HG02610 (cell line): Measurements from ENCODE around the gene PTGR1.
"Not testable (repeated sequence)": the region's sequence is repeated elsewhere in the genome, so short reads cannot be mapped to it uniquely, and the experiment has no call there.

Experiments
- ATAC-seq: cut with Tn5 transposase; IDR thresholded peaks from one replicate; pipeline ENCODE4 v1.9.1; 2021; ENCODE audit warnings: mild to moderate bottlenecking, moderate library complexity; ENCODE audit not compliant: unreplicated experiment

PTGR1 gene

DNA sequence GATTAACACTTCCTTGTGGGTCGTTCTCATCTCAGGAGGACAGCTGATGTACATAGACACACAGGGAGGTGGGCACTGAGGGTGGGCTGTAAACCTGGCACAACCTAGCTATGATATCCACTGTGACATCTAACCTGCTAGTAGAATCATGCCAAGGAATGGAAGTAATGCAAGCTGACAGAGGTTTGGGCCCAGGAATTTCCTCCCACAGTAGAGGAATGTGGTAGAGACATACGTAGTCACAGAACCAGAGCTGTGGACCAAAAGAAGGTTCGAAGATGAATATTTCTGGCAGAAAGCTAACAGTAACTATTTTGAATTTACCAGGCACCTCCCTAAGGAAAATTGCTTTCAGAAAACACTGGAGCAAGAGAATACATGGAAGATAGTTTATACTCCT lies 16.5 kb upstream of the PTGR1 start:
- ATAC-seq, result no peak

DNA sequence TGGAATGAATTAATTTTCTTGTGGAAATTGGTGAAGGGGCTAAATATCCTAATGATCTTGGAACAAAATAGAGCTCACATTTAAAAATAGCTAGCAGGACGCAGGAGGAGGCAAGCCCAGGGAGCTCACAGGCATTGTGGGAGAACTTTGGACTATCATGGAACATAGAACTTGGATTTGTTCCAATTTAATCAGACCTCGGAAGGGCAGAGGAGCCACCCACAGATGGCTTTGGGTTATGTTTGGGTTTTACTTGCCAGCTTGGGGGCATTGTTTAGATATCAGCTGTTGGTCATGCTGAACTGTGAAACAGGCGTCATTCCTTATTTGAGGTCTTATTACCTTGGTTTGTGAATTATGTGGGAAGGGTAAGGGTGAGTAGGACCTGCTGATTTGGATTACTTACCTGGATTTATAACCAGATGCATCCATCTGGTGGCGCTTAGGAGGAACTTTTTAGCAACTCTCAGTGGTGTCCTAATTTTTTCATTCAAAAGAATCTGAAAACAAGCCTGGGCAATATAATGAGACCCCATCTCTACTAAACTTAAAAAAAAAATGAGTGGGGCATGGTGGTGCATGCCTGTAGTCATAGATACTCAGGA lies 14.1 kb upstream of the PTGR1 start:
- no peak for ATAC-seq

DNA sequence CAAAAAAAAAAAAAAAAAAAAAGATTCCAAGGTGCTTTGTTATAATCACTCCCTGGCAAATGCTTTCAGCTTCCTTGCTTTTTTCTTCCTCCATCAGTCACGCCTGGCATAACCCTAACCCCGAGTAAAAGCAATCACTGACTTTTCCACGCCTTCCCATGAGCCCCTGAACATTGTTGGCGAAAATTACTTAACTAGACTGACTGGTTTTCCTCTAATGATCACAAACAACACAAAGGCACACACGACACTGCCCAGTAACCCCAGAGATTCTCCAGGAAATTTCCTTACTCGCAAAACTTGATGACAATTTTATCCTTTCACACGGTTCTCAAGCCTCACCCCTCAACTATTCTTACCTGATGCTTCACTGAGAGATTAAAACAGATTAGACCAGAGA lies 11.4 kb upstream of the PTGR1 start:
- ATAC-seq, result no peak

DNA sequence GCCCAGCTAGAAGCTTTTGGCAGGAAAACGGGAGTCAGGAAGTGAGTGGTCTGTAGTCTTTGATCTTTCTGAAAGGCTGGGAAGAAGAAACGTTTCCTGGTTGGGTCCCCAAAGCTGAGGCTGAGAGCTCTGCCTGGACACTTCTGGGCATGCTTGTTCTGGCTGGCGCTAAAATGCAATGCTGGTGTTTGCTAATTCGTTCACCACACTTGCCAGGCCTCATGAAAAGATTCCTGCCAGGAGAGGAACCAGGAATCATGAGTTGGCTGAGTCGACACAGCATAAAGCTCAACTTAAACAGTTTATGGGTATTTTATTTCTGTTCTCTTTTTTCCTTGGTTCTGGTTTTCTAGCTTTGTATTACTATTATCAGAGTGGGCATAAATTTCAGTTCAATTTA lies 10.7 kb upstream of the PTGR1 start:
- no peak for ATAC-seq

DNA sequence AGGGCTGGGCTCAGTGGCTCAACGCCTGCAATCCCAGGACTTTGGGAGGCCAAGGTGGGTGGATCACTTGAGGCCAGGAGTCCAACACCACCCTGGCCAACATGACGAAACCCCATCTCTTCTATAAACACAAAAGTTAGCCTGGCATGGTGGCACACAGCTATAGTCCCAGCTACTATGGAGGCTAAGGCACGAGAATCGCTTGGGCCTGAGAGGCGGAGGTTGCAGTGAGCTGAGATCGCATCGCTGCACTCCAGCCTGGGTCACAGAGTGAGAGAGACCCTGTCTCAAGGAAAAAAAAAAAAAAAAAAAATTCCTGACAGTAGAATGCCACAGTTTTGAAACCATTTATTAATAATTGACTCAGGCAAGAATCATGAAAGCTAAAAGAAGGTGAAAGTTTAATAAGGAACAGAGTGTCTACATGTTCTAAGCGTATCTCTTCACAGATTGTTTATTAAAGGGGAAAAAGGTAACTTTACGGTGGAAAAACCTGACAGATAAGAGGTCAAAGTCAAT lies 5.7 kb upstream of the PTGR1 start:
- no peak for ATAC-seq

DNA sequence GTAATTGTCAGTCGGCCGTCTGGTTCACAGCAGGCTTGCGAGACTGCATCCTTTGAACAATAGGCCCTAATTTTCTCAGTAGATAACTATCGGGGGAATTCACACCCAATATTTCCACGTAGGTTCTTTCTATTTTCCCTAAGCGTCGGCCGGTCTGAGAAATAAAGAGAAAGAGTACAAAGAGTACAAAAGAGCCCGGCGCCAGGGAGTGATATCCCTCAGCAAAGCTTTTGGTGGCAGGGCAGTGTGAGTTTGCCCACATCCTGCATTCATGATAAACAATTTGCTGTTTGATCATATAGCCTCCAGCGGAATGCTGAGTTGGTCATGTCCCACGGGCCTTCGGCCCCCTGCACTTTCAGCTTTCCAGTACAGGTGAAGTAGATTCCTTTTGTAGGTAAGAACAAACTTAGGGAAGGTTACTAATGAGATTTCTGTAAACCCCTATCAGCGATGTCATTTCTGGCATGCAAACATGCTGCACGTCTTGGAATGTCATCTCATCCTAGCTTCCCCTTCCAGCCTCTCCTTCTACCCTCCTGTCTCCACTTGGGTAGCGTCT lies 4.7 kb upstream of the PTGR1 start:
- no peak for ATAC-seq

DNA sequence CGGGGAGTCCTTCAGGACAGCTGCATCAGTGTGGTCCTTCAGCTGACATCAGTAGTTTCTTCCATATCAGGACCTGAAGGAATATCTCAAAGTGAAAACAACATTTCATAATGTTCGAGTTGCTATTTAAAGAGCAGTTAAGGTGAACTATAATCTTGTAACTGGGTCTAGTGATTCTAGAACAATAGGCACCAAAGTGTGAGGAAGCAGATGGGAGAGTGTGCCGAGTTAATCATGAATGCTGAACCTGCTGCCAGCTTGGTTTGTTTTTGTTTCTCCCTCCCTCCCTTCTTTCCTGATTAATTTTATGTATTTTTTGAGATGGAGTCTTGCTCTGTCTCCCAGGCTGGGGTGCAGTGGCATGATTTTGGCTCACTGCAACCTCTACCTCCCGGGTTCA lies 3.6 kb upstream of the PTGR1 start:
- ATAC-seq, result no peak

DNA sequence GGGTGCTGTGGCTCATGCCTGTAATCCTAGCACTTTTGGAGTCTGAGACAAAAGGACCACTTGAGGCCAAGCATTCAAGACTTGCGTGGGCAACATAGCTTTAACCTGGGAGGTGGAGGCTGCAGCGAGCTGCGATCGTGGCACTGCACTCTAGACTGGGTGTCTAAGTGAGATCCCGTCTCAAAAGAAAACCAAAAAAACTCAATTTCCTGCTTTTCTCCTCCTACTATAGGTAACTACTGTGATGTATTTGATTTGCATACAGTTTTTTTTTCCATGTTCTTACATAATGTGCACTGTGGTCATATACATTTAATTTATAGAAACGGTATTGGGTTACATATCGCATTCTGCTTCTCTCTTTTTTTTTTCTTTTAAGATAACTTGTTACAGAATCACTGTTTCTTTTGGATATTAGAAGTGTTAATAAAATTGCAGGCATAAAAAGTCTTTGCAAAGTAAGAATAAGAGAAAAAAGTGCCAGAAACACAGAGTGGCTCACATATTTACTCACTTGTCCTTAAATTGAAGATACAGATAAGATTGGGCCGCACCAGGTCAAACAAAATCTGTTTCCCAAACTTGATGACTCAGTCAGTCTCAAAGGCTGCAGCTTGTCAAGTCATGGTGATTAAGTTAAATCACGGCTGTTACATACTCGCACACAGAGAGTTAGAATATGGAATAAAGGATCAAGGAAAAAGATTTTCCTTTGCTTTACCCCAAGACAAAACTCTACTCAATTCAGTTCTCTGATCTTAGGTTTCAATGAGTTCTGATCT lies 2.0 kb upstream of the PTGR1 start:
- ATAC-seq, result no peak

DNA sequence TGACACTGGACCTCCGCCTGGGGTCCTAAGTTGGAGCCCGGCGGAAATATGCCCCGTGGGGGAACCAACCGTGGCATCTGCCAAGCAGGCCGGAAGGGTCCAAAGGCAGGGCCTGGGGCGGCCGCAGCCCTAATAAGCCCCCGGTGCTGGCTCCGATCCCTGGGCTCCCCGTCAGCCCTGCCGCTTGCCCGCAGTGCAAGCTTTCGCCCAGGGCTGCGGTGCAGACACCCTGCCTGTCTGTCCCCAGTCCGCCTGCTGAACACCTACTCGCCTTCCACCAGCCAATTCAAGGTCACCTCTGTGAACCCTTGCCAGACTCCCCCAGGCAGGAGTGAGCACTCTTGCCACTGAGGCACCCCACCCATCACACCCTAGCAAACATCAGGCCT lies 502 bp upstream of the PTGR1 start:
- no peak for ATAC-seq

DNA sequence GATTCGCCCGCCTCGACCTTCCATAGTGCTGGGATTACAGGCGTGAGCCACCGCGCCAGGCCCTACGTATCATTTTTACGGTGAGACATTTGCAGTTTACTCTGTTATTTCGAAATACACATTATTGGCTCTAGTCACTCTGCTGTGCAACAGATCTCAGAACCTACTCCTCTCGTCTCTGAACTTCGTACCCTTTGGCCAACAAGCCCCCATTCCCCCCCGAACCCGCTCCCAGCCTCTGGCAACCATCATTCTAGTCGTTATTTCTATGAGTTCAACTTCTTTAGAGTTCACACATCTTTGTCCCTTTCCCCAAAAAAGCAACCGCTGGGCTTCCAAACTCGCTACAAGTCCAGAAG lies 735 bp downstream of the PTGR1 start:
- no peak for ATAC-seq

DNA sequence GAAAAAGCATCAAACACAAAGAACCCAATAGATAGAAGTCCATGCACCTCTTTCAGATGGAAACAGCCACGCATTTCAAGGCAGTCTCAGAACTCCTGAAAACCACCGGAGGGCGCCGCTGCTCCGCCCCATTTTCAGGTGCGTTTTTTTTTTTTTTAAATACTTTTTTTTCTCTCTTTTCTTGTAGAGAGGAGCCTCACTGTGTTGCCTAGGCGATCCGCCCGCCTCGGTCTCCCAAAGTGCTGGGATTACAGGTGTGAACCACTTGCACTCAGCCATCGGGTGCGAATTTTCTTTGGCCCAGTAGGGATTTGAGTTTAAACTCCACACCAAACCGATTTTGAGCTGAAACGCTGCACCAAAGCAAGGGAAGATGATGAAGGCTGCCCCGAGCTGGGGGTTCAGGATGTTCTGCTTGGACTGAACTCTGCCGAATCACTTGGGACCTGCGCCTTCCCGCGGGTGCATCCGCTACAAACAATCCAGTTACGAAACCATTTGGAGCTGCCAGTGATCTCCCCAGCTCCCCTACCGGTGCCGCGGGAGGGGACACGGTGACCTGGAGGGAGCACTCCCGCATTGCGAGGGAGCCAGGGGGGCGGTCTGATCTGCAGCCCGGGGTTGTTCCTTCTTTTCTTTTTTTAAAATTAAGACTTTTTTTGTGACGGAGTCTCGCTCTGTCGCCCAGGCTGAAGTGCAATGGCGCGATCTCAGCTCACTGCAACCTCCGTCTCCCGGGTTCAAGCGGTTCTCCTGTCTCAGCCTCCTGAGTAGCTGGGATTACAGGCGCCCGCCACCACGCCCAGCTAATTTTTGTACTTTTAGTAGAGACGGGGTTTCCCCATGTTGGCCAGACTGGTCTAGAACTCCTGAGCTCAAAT lies 1.4 kb downstream of the PTGR1 start:
- peak; percentile 37 for ATAC-seq

DNA sequence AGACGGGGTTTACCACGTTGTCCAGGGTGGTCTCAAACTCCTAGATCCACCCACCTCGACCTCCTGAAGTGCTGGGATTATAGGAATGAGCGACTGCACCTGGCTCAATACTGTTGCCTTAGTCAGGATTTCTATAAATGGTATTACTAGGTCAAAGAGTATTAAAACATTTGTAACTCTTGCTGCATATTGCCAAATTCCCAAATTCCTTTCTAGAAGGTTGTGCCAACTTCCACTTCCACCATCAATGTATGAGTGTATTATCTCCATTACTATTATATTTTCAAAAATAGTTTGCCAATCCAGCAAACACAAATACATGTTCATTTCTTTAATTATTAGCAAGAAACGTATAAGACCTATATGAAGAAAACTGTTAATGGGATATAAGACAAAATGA lies 10.6 kb downstream of the PTGR1 start:
- ATAC-seq, result no peak

DNA sequence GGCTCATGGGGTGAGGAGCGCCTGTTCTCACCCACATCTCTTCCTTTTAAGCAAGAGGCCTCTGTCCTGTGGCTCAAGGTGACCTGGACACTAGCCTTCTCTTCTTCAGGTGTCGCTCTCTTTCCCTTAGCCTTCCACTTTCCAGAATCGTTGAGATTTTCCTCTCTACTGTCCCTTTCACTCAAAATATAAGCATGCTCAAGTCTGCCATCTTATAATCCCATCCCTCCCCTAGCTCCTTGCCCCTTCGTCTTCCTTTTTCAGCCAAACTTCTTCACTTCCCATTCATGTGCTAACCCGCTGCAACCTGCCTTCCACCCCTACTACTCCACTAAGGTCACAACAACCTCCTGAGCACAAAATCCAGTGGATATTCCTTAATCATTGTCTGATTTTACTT lies 13.1 kb downstream of the PTGR1 start:
- ATAC-seq, result no peak

DNA sequence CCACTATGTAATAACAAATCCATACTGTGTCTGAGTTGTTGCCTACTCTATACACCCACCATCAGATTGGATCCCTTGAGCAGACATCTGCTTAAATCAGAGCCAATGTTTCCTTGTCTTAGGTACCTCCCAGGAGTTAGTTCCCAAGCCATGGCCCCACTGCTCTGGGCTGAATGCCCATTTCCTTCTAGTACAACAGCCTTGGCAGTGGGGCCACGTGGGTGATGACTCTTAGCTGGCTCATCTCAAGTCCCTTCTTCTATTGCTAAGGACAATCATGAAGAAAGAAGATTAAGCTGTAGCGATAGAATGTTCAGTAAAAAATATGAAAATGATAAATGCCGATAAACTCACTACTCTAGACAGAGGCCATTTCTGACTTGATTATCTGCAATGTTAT lies 16.6 kb downstream of the PTGR1 start:
- no peak for ATAC-seq

DNA sequence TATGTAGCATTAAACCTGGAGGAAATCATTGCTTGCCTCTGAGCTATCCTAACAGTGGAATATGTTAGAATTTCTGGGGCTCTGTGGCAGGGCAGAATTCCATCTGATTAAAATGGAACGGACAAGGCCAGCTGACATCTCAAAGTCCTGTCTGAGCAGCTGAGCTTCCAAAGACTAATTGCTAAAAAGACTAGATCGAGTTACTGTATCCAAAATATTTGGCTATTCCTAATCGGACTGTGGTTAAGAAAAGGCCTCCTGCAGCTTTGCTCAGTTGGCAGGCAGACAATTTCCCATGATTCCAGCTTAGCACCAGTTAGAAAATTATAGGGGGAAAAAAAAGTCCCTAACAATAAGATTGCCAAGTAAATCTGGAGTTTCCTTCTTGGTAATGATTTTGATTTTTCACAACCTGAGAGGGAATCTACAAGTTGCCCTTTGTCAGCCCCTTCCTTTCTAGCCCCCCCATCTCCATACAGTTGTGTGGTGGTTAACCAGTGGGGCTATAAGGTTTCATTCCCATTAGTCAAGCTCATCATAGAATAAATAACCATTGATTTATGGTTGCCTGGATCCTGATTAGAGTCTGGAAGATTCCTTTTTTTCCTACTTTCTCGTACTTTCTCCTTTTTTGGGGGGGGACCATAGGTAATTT lies 26.4 kb downstream of the PTGR1 start:
- ATAC-seq, result no peak

DNA sequence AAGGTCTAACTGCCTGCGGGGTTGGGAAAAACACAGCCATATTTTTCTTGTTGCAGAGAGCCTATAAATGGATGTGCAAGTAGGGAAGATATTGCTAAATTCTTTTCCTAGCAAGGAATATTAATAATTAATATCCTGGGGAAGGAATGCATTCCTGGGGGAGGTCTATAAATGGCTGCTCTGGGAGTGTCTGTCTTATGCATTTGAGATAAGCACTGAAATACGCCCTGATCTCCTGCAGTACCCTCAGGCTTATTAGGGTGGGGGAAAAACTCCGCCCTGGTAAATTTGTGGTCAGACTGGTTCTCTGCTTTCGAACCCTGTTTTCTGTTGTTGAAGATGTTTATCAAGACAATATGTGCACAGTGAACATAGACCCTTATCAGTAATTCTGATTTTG lies 31.3 kb downstream of the PTGR1 start:
- not testable (repeated sequence) for ATAC-seq

DNA sequence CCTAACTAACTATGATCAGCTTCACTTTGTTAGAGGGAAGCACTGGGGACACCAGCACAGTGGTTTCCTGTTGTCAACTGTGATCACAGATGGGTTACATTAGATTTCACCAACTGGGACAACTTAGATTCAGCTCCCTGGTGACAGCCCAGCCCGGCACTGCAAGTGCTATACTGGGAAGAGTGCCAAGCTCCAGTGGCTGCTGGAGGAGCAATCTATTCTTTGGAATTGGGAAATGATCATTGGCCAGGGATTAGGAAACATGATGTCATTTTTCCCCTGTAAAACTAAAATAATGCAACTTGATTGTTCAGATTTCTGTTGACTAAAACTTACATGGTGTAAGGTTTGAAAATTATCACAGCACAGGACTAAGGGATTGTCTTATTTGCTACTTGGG lies 33.2 kb downstream of the PTGR1 start:
- ATAC-seq, result no peak

DNA sequence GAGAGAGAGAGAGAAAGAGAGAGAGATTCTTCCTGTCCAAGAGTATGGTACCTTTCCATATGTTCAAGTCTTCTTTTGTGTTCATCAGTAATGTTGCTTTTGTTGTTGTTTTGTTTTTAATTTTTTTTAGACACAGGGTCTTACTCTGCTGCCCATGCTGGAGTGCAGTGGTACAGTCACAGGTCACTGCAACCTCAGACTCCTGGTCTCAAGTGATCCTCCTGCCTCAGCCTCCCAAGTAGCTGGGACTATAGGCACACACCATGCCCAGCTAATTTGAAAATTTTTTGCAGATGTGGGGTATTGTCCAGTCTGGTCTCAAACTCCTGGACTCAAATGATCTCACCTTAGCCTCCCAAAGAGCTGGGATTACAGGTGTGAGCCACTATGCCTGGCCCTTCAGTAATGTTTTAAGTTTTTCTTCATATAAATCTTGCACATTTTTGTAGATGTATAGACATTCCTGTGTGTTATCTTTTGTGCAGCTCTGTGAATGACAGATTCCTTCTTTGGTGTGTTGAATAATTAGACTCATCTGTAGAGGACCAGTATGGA lies 38.2 kb downstream of the PTGR1 start:
- ATAC-seq, result no peak

DNA sequence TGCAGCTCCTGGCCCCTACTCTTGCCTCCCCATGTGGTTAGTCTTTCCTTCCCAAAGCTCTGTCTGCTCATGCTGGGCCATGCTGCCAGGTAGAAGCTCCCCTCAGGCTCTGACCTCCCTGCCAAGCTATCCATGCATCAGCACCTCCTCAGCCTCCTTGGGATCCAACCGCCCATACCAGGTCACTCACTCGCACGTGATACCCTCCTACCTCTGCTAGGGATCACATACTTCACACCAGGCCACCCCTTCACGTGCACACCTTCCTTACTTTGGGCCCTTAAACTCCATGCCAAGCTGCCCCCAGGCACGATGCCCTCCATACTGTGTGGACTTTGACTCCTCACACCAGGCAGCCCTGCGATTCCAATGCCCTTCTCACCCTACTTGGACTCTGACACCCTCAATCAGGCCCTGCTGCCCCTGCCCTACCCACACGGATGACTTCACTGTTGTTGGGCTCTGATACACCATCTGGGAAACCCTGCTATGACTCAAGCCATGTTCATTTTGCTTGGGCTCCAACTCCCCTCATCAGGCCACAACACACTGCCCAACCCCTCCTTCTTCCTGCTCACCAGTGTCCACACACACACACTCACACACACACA lies 40.3 kb downstream of the PTGR1 start:
- no peak for ATAC-seq

DNA sequence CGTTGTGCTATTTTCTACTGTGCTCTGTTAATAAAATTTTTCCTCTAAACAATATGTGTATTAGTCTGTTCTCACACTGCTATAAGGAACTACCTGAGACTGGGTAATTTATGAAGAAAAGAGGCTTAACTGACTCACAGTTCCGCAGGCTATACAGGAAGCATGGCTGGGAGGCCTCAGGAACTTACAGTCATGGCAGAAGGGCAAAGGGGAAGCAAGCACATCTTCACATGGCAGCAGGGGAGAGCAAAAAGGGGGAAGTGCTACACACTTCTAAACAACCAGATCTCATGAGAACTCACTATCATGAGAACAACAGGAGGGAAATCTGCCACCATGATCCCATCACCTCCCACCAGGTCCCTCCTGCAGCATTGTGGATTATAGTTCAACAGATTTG lies 44.0 kb downstream of the PTGR1 start:
- ATAC-seq, result not testable (repeated sequence)
